Stimulated activated CD8-positive, alpha-beta memory T cell treated with anti-CD3 and anti-CD28 coated beads, Interleukin-7, amount 100 ng/mL, for 24 hours (primary cell): ENCODE measurements around the gene LSP1.
"Not testable (repeated sequence)": the region's sequence is repeated elsewhere in the genome, so short reads cannot be mapped to it uniquely, and the experiment has no call there.

Experiments
- DNase-seq: peaks from one replicate; pipeline ENCODE4 v3.0.0-alpha.2; 2020; ENCODE audit warnings: low read depth

Gene LSP1

DNA sequence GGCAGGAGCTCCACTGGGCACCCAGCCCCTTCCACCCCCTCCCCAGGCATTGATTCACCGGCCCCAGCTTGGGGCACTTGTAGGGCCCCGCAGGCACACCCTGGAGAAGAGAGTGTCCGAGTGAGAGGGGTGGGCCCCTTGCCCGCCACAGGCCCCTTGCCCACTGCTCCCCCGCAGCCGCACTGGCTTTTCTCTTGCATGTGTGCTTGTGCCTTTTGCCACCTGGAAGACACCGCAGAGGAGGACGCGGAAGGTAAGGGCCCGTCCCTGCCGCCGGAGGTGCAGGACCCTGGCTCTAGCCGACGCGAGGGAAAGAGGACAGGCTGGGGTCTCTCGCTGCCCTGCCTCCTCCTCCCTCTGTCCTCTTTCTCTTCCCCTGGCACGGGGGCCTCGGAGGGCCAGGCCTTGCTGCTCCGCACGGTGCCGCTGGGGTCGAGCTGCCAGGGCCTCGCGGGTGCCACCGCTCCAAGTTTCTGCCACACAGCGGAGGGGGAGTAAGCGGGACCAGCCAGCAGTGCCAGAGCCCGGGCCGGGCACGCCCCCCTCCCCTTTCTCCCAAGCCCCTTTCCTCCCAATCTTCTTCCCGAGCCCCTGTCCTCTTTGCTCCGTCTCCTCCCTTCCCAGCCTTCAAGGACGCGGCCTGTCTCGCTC, 76.1 kb downstream of the LSP1 start:
- no peak for DNase-seq

DNA sequence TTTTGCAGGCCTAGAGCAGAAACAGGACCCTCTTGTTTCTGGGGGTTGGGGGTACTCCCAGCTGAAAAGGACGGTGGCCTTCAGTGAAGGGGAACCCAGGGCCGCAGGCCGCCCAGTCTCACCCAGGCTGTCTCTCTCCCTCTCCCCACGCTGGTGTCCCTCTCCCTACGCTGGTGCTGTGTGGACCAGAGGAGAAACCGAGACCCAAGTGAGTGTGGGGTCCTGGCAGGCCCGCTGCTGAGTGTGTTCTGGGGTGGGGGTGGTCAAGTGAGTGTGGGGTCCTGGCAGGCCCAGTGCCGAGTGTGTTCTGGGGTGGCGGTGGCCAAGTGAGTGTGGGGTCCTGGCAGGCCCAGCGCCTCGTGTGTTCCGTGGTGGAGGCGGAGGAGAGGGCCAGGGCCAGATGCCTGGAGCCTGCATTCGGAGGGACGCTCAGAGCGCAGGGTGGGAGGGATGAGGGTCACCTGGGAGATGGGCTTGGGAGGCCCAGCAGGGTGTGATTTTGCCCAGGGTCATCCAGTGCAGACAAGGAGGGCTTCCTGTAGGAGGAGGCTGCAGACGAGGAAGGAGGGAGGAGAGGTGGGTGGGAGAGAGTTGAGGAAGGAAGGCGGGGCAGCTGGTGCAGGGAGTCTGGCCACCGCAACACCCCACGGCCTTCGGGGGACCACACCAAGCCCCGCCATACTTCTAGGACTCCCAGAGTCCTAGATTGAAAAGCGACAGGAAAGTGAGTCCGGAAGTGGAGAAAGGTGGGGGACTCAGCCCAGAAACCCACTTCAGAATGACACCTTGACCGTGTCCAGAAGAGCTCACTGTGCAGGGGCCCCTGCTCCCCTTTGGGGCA, 77.0 kb downstream of the LSP1 start:
- no peak for DNase-seq

- no peak for DNase-seq
Measured at GRCh38 chr11:1930462-1930830, 77.6 kb downstream of the LSP1 start.

DNA sequence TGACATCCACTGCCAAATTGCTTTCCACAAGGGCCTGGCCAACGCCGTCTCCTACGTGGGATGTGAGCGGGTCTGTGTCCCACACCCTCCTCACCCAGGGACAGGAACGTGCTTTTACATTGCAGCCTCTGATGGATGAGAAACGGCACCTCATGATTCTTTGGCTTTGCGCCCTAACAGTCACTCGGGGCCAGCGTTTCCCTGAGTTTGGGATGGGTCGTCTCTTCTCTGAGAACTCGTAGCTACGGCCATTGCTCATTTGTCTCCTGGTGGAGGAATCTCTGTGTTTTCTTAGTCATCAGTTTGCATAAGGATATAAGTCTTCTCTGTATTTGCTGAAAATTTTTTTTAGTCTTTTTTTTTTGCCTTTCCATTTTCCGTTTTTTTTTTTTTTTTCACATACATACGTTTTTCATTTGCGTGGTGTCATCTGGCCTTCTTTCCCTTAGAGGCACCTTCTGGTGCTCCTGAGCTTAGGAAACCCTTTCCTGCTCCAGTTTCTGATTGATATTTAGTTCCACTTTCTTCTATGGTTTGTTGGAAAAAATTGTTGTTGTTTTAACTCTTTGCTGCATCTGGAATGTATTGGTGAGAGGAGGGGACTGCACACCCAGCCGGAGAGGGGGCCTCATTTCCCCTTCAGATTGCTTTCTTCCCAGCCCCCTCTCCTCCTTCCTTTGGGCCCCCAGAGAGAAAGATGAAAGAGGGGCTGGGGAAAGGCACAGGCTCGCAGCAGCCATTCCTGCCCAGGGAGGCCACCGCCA, 78.6 kb downstream of the LSP1 start:
- DNase-seq = no peak

- DNase-seq = no peak
Measured at GRCh38 chr11:1932105-1932480, 79.2 kb downstream of the LSP1 start.

- DNase-seq = no peak
Measured at GRCh38 chr11:1932681-1933080, 79.8 kb downstream of the LSP1 start.

DNA sequence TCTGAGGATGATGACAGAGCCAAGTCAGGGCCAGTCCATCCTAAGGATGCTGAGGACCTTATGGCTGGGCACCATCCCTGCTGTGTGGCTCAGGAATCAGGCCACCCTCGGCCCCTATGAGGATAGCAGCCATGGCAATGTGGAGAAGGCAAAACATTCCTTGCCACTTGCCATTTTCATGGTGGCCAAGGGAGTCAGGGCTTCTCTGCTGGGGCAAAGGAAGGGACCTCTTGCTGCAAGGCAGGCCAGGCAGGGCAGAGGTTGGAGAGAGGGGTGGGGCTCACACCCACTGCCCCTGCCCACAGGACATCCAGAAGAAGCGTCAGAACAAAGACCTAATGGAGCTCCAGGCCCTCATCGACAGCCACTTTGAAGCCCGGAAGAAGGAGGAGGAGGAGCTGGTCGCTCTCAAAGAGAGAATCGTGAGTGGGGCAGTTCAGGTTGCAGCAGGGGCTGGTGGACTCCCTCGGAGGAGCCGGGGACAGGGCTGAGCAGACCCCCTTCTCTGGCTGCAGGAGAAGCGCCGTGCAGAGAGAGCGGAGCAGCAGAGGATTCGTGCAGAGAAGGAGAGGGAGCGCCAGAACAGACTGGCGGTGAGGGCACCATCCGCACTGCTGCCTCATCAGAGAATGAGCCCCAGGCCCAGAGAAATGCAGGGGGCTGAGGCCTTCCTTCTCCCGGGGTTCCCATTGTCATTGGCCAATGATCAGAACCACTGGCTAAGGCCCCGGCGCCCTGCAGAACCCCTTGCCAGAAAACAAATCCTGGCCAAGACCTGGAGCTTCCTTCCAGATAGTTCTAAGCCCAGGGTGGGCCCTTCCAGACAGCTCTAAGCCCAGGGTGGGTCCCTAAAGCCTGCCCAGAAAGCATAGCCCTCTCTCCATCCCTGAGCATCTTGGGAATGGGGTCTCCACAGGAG, 80.8 kb downstream of the LSP1 start:
- DNase-seq = no peak

DNA sequence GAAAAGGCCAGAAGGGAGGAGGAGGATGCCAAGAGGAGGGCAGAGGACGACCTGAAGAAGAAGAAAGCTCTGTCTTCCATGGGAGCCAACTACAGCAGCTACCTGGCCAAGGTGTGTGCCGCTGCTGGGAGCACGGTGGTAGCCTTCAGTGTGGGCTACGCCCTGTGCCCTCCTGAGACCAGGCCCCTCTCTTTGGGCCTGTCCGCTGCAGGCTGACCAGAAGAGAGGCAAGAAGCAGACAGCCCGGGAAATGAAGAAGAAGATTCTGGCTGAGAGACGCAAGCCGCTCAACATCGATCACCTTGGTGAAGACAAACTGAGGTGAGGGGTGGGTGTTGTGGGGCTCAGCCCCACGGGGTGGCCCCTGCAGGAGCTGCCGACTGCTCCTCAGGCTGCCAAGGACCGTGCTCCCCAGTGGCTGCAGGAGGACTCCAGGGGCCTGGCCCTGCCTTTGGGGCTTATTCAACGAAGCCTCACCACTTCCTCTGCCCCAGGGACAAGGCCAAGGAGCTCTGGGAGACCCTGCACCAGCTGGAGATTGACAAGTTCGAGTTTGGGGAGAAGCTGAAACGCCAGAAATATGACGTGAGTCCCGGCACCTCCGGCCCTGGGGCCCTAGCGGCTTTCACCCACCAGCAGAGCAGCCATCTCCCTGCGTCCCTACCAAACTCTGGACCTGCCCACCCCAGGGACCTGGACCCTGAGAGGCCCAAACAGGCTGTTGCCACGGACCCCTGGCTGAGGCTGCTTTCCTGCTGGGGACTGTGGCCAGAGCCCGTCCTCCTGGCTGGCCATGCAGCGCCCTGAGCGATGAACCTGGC, 81.7 kb downstream of the LSP1 start:
- DNase-seq = no peak

GRCh38 chr11:1935156-1936071, 82.5 kb downstream of the LSP1 start:
- no peak for DNase-seq

DNA sequence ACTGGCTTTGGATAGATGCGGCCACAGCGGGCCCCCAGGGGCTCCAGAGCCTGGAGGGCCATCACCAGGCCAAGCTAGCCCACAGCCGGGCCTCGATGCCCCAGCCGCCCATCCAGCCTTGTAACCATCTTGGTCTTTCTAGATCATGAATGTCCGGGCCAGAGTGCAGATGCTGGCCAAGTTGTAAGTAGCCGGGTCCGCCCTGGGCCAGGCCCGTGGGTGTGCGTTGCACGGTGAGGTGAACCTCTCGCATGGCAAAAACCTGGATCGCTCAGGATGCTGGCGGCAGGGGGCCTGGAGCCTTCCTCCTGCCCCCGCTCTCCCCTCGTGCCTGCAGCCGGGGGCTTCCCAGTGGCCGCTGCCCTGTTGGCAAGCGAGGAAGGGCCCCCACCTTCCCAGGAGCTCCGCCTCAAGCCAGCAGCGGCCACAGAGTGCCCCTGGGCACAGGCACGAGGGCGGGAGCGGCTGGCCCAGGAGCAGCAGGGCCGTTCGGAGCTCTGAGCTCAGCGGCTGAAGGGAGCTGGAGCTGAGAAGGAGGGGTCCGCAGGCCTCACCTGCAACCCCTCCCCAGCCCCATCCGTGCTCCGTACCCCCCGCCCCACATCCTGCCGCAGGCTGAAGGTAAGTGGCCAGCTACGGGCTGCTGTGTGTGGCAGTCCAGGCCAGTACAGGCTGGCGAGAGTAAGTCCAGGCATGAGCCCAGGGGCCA, 83.3 kb downstream of the LSP1 start:
- DNase-seq = no peak

- DNase-seq = no peak
Measured at GRCh38 chr11:1936781-1937615, 84.1 kb downstream of the LSP1 start.

DNA sequence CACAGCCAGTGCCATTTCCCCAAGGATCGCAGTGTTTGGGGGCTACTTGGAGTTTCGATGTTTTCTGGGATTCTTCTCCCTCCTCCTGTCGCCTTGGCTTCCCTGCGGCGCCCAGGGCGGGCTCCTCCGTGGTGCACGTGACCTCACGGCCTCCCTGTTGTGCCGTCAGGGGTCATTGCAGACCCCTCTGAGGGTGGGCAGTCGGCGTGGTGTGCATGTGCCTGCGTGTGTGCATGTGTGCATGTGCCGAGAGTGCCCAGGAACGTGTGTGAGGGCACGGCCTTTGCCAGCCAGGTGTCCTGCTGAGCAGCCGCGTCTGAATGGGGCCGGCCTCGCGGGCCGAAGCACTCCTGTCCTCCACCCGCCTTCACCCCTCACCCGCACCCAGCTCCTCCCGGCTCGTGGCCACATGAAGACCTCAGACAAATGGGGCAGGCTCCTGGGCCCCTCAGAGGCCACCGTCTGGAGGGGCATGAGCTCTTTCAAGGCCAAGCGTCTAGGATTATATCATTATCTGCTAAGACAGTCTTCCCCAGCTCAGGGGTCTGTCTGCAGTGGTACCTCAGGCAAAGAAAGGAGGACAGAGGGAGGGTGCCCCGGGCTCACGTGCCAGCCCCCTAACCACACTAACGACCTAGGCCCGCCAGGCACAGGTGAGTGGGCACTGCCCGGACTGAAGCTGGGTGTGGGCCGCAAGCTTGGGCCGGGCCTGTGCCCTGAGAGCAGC, 84.9 kb downstream of the LSP1 start:
- DNase-seq = no peak

DNA sequence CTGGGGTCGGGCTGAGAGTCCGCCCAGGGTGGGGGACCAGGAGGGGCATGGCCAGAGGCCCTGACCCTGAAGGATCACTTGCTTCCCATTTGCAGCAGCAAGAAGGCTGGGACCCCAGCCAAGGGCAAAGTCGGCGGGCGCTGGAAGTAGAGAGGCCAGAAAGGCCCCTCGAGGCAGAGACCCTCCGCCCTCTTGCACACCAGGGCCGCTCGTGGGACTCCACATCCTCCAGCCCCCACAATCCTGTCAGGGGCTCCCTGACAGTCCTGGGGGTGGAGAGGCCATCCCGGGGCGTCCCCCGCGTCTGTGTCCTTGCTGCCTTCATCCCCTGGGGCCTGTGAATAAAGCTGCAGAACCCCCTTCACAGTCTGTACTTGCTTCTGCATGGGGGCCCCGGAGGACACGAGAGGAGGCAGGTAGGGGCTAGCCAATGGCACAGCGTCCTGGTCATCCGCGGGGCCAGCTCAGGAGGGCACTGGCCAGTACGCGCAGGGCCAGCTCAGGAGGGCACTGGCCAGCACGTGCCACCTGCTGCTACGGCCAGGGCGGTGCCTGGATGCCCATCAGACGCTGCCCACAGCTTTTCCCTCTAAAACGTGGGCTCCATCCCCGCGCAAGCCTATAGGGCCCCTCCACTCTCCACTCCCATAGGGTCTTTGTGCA, 85.6 kb downstream of the LSP1 start:
- DNase-seq = no peak

GRCh38 chr11:1939006-1939625, 86.2 kb downstream of the LSP1 start:
- no peak for DNase-seq

DNA sequence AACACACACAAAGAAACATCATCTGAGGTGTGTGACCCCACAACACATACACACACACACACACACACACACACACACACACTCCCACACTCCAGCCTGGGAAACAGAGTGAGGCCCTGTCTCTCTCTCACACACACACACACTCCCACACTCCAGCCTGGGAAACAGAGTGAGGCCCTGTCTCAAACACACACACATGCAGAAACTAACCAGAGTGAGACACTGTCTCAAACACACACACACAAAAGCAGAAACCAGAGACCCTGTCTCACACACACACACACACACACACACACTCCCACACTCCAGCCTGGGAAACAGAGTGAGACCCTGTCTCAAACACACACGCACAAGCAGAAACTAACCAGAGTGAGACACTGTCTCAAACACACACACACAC, 86.9 kb downstream of the LSP1 start:
- DNase-seq = not testable (repeated sequence)
